NOMO-1 treated with dmso at 0.1 percent for 144 hours (cell line): ENCODE measurements around the gene PHAX.
"Not testable (repeated sequence)": the region's sequence is repeated elsewhere in the genome, so short reads cannot be mapped to it uniquely, and the experiment has no call there.

Experiments
- DNase-seq: peaks from one replicate; lab custom pipeline; 2025; ENCODE audit not compliant: unreplicated experiment; lab: John Stamatoyannopoulos, UW

PHAX gene

GRCh38 chr5:126599971-126600630, 646 bp upstream of the PHAX start:
- DNase-seq = not testable (repeated sequence)

- DNase-seq = no peak
Measured at GRCh38 chr5:126603402-126603991, 2.8 kb downstream of the PHAX start.

GRCh38 chr5:126605525-126605924, 4.8 kb downstream of the PHAX start:
- DNase-seq = no peak

GRCh38 chr5:126610160-126610559, 9.4 kb downstream of the PHAX start:
- no peak for DNase-seq

- DNase-seq = no peak
Measured at GRCh38 chr5:126610616-126611015, 9.9 kb downstream of the PHAX start.

- no peak for DNase-seq
Measured at GRCh38 chr5:126613941-126614592, 13.3 kb downstream of the PHAX start.

DNA sequence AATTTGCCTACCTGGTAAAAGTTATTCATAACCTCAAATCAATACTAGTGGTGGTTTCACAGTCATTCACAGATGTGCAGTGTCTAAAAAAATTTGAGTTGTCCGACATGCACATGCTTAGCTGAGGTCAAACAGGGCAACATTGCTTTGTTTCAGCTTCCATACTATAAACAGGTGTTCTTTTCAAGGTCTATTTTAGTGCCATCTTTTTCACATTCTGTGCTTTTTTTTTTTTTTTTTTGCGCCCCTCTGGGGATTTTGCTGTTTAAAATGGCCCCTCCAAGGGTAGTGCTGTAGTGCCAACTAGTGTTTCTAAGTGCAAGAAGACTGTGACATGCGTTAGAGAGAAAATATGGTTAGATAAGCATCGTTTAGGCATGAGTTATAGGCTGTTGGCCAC, 14.5 kb downstream of the PHAX start:
- no peak for DNase-seq

GRCh38 chr5:126617603-126618002, 16.9 kb downstream of the PHAX start:
- DNase-seq = not testable (repeated sequence)

DNA sequence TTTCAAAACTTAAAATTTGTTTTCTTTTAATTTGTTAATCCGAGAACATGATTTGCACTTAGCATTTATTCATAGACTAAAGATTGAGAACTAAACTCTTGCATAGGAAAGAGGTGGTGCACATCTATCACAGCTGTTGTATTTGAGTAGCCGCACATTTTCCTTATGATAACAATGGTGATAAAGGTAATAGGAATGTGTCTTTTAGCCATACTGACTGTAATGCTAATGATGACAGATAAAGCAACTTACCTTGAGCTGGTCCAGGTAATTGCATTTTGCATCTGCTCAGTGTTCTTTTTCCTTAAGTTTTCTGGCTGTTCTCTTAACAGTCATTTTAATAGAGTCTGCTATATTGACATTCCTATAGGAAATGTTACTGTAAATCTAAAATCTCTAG, 19.0 kb downstream of the PHAX start:
- DNase-seq = no peak

- peak; percentile 14 for DNase-seq
Measured at GRCh38 chr5:126624534-126624933, 23.8 kb downstream of the PHAX start.

DNA sequence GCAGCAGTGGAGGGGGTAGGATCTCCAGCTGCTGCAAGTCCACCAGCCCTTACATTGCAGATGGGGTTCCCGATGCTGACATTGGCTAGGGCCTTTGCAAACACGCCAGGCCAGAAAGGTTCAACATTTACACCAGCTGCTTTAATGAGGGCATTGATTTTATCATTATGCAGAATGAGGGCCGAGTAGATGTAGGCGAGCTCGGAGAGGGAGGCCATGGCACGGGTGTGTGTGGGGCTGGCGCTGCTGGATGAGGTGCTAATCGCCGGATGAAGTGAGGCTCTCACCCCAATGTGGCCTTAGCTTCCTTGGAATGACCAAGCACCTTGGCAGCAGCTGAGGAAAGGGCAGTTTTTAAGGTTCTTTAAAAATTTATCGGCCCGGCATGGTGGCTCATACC, 27.4 kb downstream of the PHAX start:
- DNase-seq = no peak

GRCh38 chr5:126631920-126632319, 31.2 kb downstream of the PHAX start:
- DNase-seq = no peak

GRCh38 chr5:126633552-126633951, 32.8 kb downstream of the PHAX start:
- no peak for DNase-seq

DNA sequence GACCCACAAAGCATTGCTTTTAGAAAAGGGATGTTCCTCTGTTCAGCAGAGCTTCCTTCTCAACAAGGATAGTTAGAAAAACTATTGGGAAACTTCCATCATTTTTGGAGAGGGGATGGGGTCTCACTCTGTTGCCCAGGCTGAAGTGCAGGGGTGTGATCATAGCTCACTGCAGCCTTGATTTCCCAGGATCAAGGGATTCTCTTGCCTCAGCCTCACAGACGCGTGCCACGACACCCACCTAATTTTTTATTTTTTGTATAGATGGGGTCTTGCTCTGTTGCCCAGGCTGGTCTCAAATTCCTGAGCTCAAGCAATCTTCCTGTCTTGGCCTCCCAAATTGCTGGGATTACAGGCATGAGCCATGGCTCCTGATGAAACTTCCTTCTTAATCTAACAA, 34.8 kb downstream of the PHAX start:
- no peak for DNase-seq

GRCh38 chr5:126636956-126637355, 36.2 kb downstream of the PHAX start:
- DNase-seq = no peak

- DNase-seq = no peak
Measured at GRCh38 chr5:126640866-126641265, 40.1 kb downstream of the PHAX start.

DNA sequence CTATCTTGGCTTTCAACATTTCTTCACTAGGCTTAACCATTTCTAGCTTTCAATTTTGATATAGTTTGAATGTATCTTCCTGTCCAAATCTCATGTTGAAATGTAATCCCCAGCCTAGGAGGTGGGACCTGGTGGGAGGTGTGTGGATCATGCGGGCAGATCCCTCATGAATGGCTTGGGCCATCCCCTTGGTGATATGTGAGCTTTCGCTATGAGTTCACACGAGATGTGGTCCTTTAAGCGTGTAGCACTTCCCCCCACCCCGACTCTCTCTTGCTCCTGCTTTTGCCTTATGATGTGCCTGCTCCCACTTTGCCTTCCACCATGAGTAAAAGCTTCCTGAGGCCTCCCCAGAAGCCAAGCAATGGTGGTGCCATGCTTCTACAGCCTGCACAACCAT, 40.6 kb downstream of the PHAX start:
- DNase-seq = no peak

- DNase-seq = no peak
Measured at GRCh38 chr5:126645132-126645531, 44.4 kb downstream of the PHAX start.

- no peak for DNase-seq
Measured at GRCh38 chr5:126647071-126647470, 46.3 kb downstream of the PHAX start.

DNA sequence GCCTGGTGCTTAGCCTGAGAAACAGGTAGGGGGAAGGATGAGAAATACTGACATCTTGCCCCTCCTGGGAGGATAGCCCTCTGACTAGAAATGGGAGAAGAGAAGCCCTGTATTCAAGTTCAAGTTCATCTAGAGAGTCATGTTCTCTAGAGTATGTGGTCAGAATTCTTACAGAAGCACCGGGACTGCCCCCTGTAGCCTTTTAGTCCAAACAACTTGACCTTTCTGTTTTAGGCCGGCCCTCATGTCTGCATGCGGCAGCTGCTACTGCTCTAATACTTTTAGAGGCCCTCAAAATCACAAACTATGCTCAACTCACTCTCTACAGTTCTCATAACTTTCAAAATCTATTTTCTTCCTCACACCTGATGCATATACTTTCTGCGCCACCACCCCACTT, 47.7 kb downstream of the PHAX start:
- no peak for DNase-seq

GRCh38 chr5:126649057-126649456, 48.3 kb downstream of the PHAX start:
- DNase-seq = not testable (repeated sequence)

- DNase-seq = not testable (repeated sequence)
Measured at GRCh38 chr5:126649709-126650108, 49.0 kb downstream of the PHAX start.

GRCh38 chr5:126650463-126650862, 49.7 kb downstream of the PHAX start:
- DNase-seq = no peak
